Loucy (cell line): ENCODE data around the gene HACD3.
"Not testable (repeated sequence)": the region's sequence is repeated elsewhere in the genome, so short reads cannot be mapped to it uniquely, and the experiment has no call there.

Source experiments
- H2AFZ ChIP-seq: fragments of 200-600 bp; sonication (generic); 2 replicates; pipeline ENCODE4 v1.6.0; 2016; ENCODE audit warnings: antibody characterized with exemption, mild to moderate bottlenecking, low read length, moderate library complexity
- H3F3A ChIP-seq: fragments of 200-600 bp; 2 replicates; pipeline ENCODE4 v1.6.0; 2016; ENCODE audit warnings: antibody characterized with exemption, low read depth, mild to moderate bottlenecking
- H3K27me3 ChIP-seq: fragments of 200-600 bp; sonication (generic); 2 replicates; pipeline ENCODE4 v1.6.1; 2014; ENCODE audit warnings: low read length, mild to moderate bottlenecking; ENCODE audit not compliant: insufficient read depth, poor library complexity, severe bottlenecking
- H3K36me3 ChIP-seq: fragments of 200-600 bp; sonication (generic); 2 replicates; pipeline ENCODE4 v1.6.1; 2016; ENCODE audit warnings: low read length; ENCODE audit not compliant: insufficient read depth
- H3K4me1 ChIP-seq: fragments of 200-600 bp; sonication (generic); 2 replicates; pipeline ENCODE4 v1.5.1; 2014; ENCODE audit warnings: low read length, mild to moderate bottlenecking; ENCODE audit not compliant: insufficient read depth, poor library complexity, severe bottlenecking
- H3K4me2 ChIP-seq: fragments of 200-600 bp; sonication (generic); 2 replicates; pipeline ENCODE4 v1.6.0; 2014; ENCODE audit warnings: antibody characterized with exemption, low read length, low read depth, mild to moderate bottlenecking; ENCODE audit not compliant: poor library complexity, severe bottlenecking
- H3K4me3 ChIP-seq: fragments of 200-600 bp; sonication (generic); 2 replicates; pipeline ENCODE4 v1.5.1; 2014; ENCODE audit warnings: low read length, mild to moderate bottlenecking, mixed read lengths; ENCODE audit not compliant: poor library complexity, severe bottlenecking
- H3K79me2 ChIP-seq: fragments of 200-600 bp; sonication (generic); 2 replicates; pipeline ENCODE4 v1.6.1; 2014; ENCODE audit warnings: low read length; ENCODE audit not compliant: insufficient read depth
- H3K9ac ChIP-seq: fragments of 200-600 bp; sonication (generic); 2 replicates; pipeline ENCODE4 v1.6.0; 2014; ENCODE audit warnings: mild to moderate bottlenecking, low read depth, low read length, moderate library complexity; ENCODE audit not compliant: poor library complexity, severe bottlenecking
- H3K9me2 ChIP-seq: fragments of 200-600 bp; sonication (generic); replicated peaks from 2 replicates; pipeline ENCODE4 v1.6.1; 2016; ENCODE audit warnings: low read depth, low read length, mixed read lengths
- H3K9me3 ChIP-seq: fragments of 200-600 bp; sonication (generic); 2 replicates; pipeline ENCODE4 v1.6.1; 2014; ENCODE audit warnings: mild to moderate bottlenecking, antibody characterized with exemption, low read length, low read depth; ENCODE audit not compliant: insufficient read depth
- H4K20me1 ChIP-seq: fragments of 200-600 bp; sonication (generic); 2 replicates; pipeline ENCODE4 v1.6.0; 2014; ENCODE audit warnings: antibody characterized with exemption, low read length, mild to moderate bottlenecking; ENCODE audit not compliant: insufficient read depth, poor library complexity, severe bottlenecking
- EZH2phosphoT487 ChIP-seq: fragments of 200-600 bp; IDR thresholded peaks from 2 replicates; pipeline ENCODE4 v1.6.1; 2018; ENCODE audit warnings: antibody characterized with exemption, mild to moderate bottlenecking, moderate library complexity, borderline replicate concordance
- TF ChIP-seq, protein P1 (sequence below): fragments of 200-600 bp; sonication (generic); conservative IDR thresholded peaks from 2 replicates; pipeline ENCODE4 v1.5.1; 2014; ENCODE audit warnings: mild to moderate bottlenecking, antibody characterized with exemption, low read length

Gene HACD3

DNA sequence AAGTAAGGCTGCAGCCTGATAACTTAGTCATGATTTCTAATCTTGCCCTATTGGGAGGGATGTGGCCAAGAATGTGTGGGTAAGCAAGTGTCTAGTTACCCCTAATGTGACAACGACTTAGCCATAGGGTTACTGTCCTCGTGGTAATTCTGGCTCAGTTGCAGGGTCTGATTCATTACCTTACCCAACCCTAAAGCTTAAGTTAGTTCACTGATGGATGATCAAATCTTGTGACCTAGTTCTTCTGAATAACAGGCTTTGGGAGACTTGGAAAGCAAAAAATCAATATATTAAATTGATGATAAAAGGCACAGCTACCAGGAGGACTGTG, 82.3 kb downstream of the HACD3 start:
- Histone ChIP-seq H3K4me1 (peaks cover 42% of the 10 kb centered on the region), H3K4me2 (peak overlapping the region; percentile 96), H3K9me3 (no peaks in the 10 kb centered on the region), H3K79me2 (peaks cover 46% of the 10 kb centered on the region), H3K4me3 (peak overlapping the region; percentile 98), H3K9ac (peak overlapping the region; percentile 97), H2AFZ (no peak overlapping the region), H3K9me2 (no peaks in the 10 kb centered on the region), H3F3A (no peaks in the 10 kb centered on the region), H3K27me3 (no peaks in the 10 kb centered on the region), H4K20me1 (no peaks in the 10 kb centered on the region), H3K36me3 (no peaks in the 10 kb centered on the region)
- TF ChIP-seq EZH2phosphoT487 = no peak
- TF ChIP-seq, protein P1, sequence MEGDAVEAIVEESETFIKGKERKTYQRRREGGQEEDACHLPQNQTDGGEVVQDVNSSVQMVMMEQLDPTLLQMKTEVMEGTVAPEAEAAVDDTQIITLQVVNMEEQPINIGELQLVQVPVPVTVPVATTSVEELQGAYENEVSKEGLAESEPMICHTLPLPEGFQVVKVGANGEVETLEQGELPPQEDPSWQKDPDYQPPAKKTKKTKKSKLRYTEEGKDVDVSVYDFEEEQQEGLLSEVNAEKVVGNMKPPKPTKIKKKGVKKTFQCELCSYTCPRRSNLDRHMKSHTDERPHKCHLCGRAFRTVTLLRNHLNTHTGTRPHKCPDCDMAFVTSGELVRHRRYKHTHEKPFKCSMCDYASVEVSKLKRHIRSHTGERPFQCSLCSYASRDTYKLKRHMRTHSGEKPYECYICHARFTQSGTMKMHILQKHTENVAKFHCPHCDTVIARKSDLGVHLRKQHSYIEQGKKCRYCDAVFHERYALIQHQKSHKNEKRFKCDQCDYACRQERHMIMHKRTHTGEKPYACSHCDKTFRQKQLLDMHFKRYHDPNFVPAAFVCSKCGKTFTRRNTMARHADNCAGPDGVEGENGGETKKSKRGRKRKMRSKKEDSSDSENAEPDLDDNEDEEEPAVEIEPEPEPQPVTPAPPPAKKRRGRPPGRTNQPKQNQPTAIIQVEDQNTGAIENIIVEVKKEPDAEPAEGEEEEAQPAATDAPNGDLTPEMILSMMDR = no peak

DNA sequence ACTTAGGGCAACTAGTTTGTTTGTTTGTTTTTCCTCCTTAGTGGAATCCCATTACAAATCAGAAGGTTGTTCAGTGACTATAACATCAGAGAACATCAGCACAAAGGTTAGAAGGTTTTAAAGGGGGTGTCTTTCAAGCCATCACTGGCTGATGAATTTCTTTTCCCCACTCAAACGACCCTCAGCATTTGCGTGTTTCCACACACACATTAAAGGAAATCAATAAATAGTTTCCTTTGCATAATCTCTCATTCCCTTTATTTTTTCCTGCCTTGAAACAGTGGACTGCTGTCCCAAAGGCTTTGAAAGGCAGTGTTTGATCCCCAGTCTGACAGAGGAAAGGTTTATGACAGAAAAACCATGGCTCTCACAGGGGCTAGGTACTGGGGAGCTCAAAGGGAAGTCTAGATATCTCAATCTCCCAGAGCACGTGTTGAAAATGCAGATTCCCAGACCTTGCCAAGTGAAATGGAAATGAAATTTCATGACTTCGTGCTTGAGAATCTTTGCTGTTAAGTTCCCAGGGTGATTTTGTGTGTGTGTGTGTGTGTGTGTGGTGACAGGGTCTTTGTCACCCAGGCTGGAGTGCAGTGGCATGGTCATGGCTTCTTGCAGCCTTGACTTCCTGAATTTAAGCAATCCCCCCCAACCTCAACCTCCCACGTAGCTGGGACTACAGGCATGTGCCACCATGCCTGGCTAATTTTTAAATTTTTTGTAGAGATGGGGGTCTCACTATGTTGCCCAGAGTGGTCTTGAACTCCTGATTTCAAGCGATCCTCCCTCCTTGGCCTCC, 82.9 kb downstream of the HACD3 start:
- Histone ChIP-seq H3K9ac (peak overlapping the region; percentile 97), H3F3A (no peaks in the 10 kb centered on the region), H3K4me1 (peaks cover 38% of the 10 kb centered on the region), H3K79me2 (peaks cover 41% of the 10 kb centered on the region), H3K27me3 (no peaks in the 10 kb centered on the region), H4K20me1 (no peaks in the 10 kb centered on the region), H3K9me2 (no peaks in the 10 kb centered on the region), H3K4me3 (peak overlapping the region; percentile 98), H3K4me2 (peak overlapping the region; percentile 96), H3K36me3 (no peaks in the 10 kb centered on the region), H3K9me3 (no peaks in the 10 kb centered on the region), H2AFZ (no peak overlapping the region)
- TF ChIP-seq, protein P1 = no peak
- no peak for TF ChIP-seq EZH2phosphoT487

DNA sequence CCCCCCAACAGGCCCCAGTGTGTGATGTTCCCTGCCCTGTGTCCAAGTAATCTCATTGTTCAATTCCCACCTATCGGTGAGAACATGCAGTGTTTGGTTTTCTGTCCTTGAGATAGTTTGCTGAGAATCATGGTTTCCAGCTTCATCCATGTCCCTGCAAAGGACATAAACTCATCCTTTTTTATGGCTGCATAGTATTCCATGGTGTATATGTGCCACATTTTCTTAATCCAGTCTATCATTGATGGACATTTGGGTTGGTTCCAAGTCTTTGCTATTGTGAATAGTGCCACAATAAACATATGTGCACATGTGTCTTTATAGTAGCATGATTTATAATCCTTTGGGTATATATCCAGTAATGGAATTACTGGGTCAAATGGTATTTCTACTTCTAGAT, 85.6 kb downstream of the HACD3 start:
- H3K4me2 ChIP-seq, H3K36me3 ChIP-seq, H4K20me1 ChIP-seq, H3K27me3 ChIP-seq, H3K4me3 ChIP-seq, H3K9ac ChIP-seq, H2AFZ ChIP-seq, H3F3A ChIP-seq, H3K9me3 ChIP-seq, H3K9me2 ChIP-seq: not testable (repeated sequence)
- H3K4me1 ChIP-seq = peaks cover 38% of the 10 kb centered on the region
- H3K79me2 ChIP-seq = peaks cover 14% of the 10 kb centered on the region; the same call in 1 of the 2 replicates

DNA sequence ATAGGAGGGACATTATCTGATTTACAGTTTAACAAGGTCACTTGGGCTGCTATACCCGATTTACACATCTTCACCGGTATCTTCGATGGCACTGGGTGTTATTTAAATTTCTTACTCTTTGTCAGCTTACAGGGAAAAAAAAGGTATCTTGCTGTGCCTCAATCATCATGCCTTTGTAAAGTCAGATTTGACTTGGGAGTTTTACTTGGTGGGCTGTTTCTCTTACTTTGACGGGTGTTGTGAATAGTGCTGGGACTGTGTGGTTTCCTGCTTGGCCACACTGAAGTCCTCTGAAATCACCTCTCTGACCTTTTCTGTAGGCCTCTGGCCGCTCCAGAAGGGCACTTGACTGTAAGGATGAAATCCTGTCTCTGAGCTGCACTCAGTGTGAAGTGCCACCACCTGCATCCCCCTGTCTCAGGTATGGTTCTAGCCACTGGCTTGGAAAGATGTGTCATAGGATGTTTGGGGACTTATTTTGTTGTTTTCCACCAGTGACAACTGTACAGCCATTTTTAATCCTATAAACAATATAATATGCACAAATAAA, 88.4 kb downstream of the HACD3 start:
- Histone ChIP-seq H3K27me3 (no peaks in the 10 kb centered on the region), H3K4me1 (peaks cover 14% of the 10 kb centered on the region), H3K79me2 (no peaks in the 10 kb centered on the region), H3K36me3 (no peaks in the 10 kb centered on the region), H2AFZ (no peak overlapping the region), H4K20me1 (no peaks in the 10 kb centered on the region), H3K9me2 (no peaks in the 10 kb centered on the region), H3K4me2 (no peak overlapping the region), H3K4me3 (no peak overlapping the region), H3K9ac (no peak overlapping the region), H3K9me3 (no peaks in the 10 kb centered on the region), H3F3A (no peaks in the 10 kb centered on the region)
- TF ChIP-seq, protein P1 = no peak
- no peak for TF ChIP-seq EZH2phosphoT487
